Pons (tissue), 1 donor: Measurements from ENCODE around the gene CST9.
"Not testable (repeated sequence)": the region's sequence is repeated elsewhere in the genome, so short reads cannot be mapped to it uniquely, and the experiment has no call there.

ENCODE experiments used
- DNase-seq: peaks from one replicate; pipeline ENCODE4 v3.0.0-alpha.2; 2016; ENCODE audit warnings: low spot score

The CST9 gene

DNA sequence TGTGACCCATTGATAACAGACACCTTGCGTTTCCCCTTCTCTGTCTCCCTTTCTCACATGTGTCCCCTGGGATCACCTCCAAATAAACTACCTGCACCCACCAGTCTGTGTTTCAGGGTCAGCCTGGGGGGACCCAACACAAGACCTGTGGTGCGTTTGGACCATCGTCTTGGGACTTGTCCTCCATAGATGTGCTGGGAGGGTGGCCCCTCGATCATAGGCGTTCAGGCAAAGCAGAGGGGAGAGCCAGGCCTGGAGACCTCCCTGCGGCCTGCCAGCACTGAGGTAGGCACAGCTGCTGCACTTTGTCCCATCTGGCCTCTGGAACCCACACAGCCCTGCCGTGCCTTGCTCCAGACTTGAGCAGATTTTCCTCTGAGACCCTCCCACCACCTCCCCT is 18.1 kb downstream of the CST9 start:
- DNase-seq: no peak

- DNase-seq: no peak
Measured at GRCh38 chr20:23586735-23587525, 18.8 kb downstream of the CST9 start.

- no peak for DNase-seq
Measured at GRCh38 chr20:23585808-23586734, 19.6 kb downstream of the CST9 start.

- DNase-seq: no peak
Measured at GRCh38 chr20:23585449-23585807, 20.3 kb downstream of the CST9 start.

GRCh38 chr20:23584434-23585199 is 21.1 kb downstream of the CST9 start:
- no peak for DNase-seq

DNA sequence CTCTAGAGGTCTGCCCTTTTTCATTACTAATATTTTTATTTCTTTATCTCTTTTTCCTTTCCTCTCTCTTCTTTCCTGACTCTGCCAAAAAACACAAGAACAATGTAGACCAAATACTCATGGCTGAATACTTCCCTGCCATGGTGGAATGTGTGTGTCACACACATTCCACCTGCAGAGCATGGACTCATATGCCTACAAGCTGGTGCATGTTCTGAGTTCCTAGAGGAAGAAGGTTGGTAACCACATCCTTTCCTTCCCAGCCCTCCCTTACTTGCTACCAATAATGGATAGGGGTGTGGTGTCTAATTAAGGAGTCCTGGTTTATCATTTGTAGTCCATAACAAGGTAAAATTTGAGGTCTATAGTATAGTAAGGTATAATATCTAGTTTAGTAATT is 22.2 kb downstream of the CST9 start:
- DNase-seq: no peak

DNA sequence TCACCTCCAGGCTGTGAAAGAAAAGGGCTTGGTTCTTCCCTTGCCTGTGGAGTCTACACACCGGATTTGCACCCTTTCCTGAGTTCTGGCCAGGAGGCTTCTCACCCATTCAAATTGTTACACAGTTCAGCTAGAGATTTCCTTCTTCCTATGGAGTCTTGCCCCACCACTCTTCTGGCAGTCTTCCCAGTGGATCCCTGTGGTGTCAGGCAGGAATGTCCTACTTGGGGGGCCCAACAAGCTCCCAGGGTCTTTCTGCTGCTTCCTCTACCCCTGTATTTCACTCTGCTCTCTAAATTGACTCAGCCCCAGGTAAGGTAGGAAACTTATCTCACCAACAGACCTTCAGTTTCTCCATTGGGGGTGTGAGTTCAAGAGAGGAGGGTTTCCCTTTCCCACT is 23.4 kb downstream of the CST9 start:
- no peak for DNase-seq

DNA sequence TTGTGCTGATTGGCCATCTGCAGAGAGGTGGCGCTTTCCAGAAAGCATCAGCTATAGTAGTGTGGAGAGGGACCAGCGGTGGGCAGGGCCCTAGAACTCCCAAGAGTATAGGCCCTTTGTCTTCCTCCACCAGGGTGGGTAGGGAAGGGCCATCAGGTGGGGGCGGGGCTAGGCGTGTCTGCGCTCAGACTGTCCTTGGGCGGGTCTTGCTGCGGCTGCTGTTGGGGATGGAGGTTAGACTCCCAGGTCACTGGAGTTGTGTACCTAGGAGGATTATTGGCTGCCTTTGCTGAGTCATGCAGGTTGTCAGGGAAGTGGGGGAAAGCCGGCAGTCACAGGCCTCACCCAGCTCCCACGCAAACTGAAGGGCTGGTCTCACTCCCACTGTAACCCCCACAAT is 23.9 kb downstream of the CST9 start:
- not testable (repeated sequence) for DNase-seq

- no peak for DNase-seq
Measured at GRCh38 chr20:23574977-23575376, 30.7 kb downstream of the CST9 start.

- no peak for DNase-seq
Measured at GRCh38 chr20:23570178-23570760, 35.4 kb downstream of the CST9 start.

GRCh38 chr20:23569570-23569969 is 36.1 kb downstream of the CST9 start:
- DNase-seq: no peak

DNA sequence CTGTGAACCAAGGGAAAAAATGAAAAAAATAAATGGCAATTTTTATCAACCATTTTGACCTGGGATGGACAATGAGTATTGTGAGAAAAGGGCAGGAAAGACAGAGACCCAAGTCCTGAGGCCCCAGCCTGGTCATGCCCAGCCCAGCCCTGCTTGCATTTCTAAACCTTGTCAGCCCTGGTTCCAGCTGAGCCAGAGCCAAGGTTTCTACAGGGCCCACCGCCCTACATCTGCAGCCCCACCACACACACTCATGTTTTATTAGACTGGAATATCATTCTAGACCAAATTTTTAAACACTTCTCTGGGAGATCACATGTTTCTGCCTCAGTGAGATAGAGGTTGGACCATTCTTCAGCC is 36.8 kb downstream of the CST9 start:
- DNase-seq: no peak

- DNase-seq: no peak
Measured at GRCh38 chr20:23568320-23568970, 37.3 kb downstream of the CST9 start, which contains the start of gene CST9L. Gene CST9L (minus strand): TSS chr20:23568484. CDS start chr20:23568450, 34 bp downstream.

GRCh38 chr20:23566199-23566932 is 39.4 kb downstream of the CST9 start:
- no peak for DNase-seq

DNA sequence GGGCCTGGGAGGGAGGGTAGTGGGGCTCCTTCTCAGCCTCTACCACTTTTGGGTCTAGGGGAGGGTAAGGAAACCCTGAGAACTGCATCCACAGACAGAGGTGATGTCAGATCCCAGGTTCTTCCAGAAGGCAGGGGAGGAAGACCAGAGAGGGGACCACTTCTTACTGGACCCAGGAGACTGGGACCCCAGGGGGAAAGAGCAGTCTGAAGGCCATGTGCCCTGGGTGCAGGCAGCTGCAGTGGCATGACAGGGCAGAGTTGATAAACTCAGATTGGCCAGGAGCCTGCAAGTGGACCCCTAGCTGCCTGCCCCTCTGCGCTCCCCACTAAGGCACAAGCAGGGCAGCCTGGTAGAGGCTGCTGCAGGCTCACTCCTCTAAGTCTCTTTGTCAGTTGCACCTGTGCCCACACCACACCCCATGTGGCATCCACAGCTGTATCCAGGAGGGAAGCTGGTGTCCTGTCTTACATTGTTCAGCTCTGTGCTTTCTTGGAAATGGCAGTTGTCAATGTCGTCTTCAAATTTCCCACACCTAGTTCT is 40.1 kb downstream of the CST9 start:
- DNase-seq: no peak

DNA sequence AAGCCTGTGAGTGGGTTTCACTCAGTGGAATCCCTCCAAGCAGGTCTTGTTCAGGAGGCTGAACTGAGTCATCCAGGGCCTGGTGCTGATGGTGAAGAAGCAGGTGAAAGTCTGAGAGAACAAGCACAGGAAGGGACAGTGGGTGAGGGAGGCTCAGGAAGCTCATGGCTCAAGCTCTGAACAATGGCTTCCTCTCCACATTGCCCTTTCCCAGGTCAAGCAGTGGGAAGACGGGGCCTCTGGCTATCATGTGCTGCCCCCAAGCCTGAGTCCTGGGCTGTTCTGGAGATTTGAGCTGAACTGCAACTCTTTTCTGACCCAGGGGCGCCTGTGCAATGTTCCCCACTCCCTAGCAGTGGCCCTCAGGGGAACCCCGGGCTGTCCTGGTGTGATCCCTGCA is 40.8 kb downstream of the CST9 start:
- DNase-seq: no peak

GRCh38 chr20:23562721-23563342 is 42.9 kb downstream of the CST9 start:
- no peak for DNase-seq

DNA sequence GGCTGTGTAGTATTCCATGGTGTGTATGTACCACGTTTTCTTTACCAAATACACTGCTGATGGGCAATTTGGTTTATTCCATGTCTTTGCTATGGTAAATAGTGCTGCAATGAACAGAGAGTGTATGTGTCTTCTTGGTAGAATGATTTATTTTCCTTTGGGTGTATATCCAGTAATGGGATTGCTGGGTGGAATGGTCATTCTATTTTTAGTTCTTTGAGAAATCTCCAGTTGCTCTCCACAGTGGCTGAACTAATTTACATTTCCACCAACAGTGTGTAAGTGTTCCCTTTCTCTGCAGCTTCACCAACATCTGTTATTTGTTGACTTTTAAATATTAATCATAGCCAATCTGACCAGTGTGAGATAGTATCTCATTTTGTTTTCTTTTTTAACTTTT is 51.3 kb downstream of the CST9 start:
- DNase-seq: no peak
